Body of pancreas (tissue), 4 donors: ENCODE measurements around the gene ASPRV1. TPM values are rescaled to one million over a fixed set of nuclear protein-coding genes. Genes with fewer than 3 reads are reported as not detected.

ENCODE experiments used
- ATAC-seq: fragments of 150-250 bp; one replicate; pipeline ENCODE4 v1.9.1; 2016
- DNase-seq, 4 donors: peaks; one replicate each; pipeline ENCODE4 v3.0.0-alpha.2; 2019
- H3K27ac ChIP-seq, 4 donors: fragments of 200-600 bp; sonication (generic); 1 replicate in 3 of 4; 2 replicates in 1 of 4; pipeline versions ENCODE4 v1.5.1 to v1.6.1; 2016 to 2019; ENCODE audit warnings: mild to moderate bottlenecking in 1 of 4, mixed read lengths in 1 of 4, moderate library complexity in 1 of 4
- H3K27me3 ChIP-seq, 2 donors: fragments of 200-600 bp; sonication (generic); one replicate each; pipeline ENCODE4 v1.6.0; 2016; ENCODE audit warnings: mild to moderate bottlenecking in 1 of 2
- H3K36me3 ChIP-seq, 2 donors: fragments of 200-600 bp; sonication (generic); replicated peaks in 1 of 2; 2 replicates each; pipeline ENCODE4 v1.5.1; 2016; ENCODE audit warnings: low read depth in 2 of 2; ENCODE audit not compliant: insufficient read depth in 1 of 2
- H3K4me1 ChIP-seq: fragments of 200-600 bp; sonication (generic); one replicate; pipeline ENCODE4 v1.6.0; 2016
- H3K4me3 ChIP-seq, 2 donors: fragments of 200-600 bp; sonication (generic); 1 replicate in 1 of 2; 2 replicates in 1 of 2; pipeline ENCODE4 v1.5.1; 2016 to 2019
- H3K9me3 ChIP-seq, 3 donors: fragments of 200-600 bp; sonication (generic); 1 replicate in 2 of 3; 2 replicates in 1 of 3; pipeline ENCODE4 v1.5.1; 2016
- POLR2A ChIP-seq, 3 donors: fragments of 450-650 bp; IDR thresholded peaks; one replicate each; pipeline ENCODE4 v1.6.1; 2016; ENCODE audit warnings: antibody characterized with exemption in 3 of 3, mild to moderate bottlenecking in 2 of 3
- WGBS, 2 donors: methylation state at CpG; one replicate each; pipeline ENCODE4 v1.1.5; 2017; 5-methylcytosine and 5-hydroxymethylcytosine counted together
- intact Hi-C: fragments of 100-400 bp; cut with DNase I; formaldehyde crosslinking; loops from one replicate; pipeline ENCODE4 v1.15.1; 2023
- total RNA-seq, 2 donors: library from RNA; depleted of rRNA; stranded (reverse); fragments of >200 nt; gene quantifications; one replicate each; pipeline ENCODE4 v1.1.0, GENCODE V29; 2016
- TF ChIP-seq, protein P1 (sequence below), 7 experiments: fragments of 450-650 bp in 4 of 7; fragments of 200-600 bp in 3 of 7; sonication (generic) in 3 of 7; IDR thresholded peaks; one replicate each; pipeline ENCODE4 v1.5.1; 2016 to 2019; ENCODE audit warnings: antibody characterized with exemption in 7 of 7

Gene ASPRV1
- total RNA-seq, 2 donors from 2014 or later: 0.33 TPM; not detected in 1

DNA sequence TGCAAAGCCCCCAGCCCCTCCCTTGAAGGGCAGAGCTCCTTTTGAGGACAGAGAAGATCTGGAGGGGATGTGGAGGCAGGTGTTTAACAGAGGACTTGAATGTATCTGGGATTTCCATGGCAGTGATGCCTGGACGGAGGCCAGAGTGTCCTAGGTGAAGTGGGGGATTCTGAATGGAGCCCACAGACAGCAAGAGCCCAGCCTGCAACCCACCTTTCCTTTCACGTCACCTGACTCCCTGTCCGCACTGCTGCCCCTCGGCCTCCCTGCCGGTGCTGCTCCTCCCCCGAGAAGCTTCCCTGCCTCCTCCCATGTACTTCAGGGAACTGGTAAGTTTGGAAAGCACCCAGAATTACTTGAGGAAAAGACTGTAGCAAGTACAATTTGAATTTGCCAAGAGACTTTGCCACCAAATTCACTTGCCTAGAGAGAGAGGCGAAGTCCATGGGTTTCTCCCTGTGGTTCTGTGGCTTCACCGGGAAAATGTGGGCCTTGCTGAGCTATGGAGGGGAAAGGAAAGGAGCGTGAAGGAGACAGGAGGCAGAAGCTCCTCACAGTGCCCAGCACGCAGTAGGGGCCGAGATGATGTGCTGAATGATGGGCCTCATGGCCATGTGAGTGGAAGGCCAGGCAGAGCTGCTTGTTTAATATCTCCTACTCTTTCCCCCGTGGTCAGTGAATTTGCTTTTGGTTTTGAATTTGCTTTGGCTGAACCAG, 13.9 kb upstream of the ASPRV1 start:
- no peak overlapping the region for H3K4me3 ChIP-seq
- TF ChIP-seq, protein P1, sequence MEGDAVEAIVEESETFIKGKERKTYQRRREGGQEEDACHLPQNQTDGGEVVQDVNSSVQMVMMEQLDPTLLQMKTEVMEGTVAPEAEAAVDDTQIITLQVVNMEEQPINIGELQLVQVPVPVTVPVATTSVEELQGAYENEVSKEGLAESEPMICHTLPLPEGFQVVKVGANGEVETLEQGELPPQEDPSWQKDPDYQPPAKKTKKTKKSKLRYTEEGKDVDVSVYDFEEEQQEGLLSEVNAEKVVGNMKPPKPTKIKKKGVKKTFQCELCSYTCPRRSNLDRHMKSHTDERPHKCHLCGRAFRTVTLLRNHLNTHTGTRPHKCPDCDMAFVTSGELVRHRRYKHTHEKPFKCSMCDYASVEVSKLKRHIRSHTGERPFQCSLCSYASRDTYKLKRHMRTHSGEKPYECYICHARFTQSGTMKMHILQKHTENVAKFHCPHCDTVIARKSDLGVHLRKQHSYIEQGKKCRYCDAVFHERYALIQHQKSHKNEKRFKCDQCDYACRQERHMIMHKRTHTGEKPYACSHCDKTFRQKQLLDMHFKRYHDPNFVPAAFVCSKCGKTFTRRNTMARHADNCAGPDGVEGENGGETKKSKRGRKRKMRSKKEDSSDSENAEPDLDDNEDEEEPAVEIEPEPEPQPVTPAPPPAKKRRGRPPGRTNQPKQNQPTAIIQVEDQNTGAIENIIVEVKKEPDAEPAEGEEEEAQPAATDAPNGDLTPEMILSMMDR (IDR thresholded peaks at IDR 0.05): no peak
- TF ChIP-seq POLR2A (IDR thresholded peaks at IDR 0.05): no peak
- 86 to 89% methylated on average over 12 of the region's 12 CpGs for WGBS, 2 donors
- no peaks in the 10 kb centered on the region for H3K9me3 ChIP-seq
- DNase-seq (no peak), ATAC-seq (no peak)
- intact Hi-C loops: no loop called here
- no peaks in the 10 kb centered on the region for H3K27me3 ChIP-seq
- H3K36me3 ChIP-seq: no peaks in the 10 kb centered on the region
- H3K27ac ChIP-seq: no peak overlapping the region
- H3K4me1 ChIP-seq: no peaks in the 10 kb centered on the region

GRCh38 chr2:69973335-69973735, 11.9 kb upstream of the ASPRV1 start:
- TF ChIP-seq, protein P1 (IDR thresholded peaks at IDR 0.05): no peak
- no peak for TF ChIP-seq POLR2A (IDR thresholded peaks at IDR 0.05)
- intact Hi-C loops: no loop called here
- H3K27me3 ChIP-seq: no peaks in the 10 kb centered on the region
- no peak overlapping the region for H3K27ac ChIP-seq
- ATAC-seq (no peak), DNase-seq (no peak)
- WGBS, 2 donors: 68 to 73% methylated on average over 4 of the region's 4 CpGs
- no peak overlapping the region for H3K4me3 ChIP-seq
- no peaks in the 10 kb centered on the region for H3K4me1 ChIP-seq
- no peaks in the 10 kb centered on the region for H3K36me3 ChIP-seq
- H3K9me3 ChIP-seq: no peaks in the 10 kb centered on the region

- Histone ChIP-seq H3K27me3 (no peaks in the 10 kb centered on the region), H3K9me3 (no peaks in the 10 kb centered on the region), H3K4me3 (no peak overlapping the region), H3K36me3 (no peaks in the 10 kb centered on the region), H3K4me1 (no peaks in the 10 kb centered on the region), H3K27ac (no peak overlapping the region)
- intact Hi-C loops: no loop called here
- TF ChIP-seq, protein P1 (IDR thresholded peaks at IDR 0.05): no peak
- no peak for TF ChIP-seq POLR2A (IDR thresholded peaks at IDR 0.05)
- ATAC-seq (no peak), DNase-seq (no peak)
- WGBS, 2 donors: 100% methylated on average over 1 of the region's 1 CpG
Observed at GRCh38 chr2:69972822-69973221, 11.4 kb upstream of the ASPRV1 start.

DNA sequence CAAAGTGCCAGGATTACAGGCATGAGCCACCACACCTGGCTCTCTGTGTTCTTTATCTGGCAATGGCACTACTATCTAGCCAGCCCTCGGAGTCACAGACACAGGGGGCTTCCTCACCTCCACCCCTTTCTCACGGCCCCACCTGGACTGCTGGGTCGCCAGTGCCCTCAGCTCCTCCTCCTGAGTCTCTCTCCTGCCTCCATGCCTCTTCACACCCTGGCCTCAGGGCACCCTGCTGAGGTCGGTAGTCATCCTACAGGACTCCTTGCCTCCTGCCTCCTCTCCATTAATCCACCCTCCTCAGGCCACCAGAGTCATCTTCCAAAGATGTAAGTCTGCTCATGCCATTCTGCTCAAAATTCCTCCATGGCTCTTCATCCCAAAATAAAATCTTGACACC, 8.6 kb upstream of the ASPRV1 start:
- no peak for ATAC-seq
- Histone ChIP-seq H3K27me3 (no peaks in the 10 kb centered on the region), H3K4me1 (no peaks in the 10 kb centered on the region), H3K36me3 (no peaks in the 10 kb centered on the region), H3K9me3 (no peaks in the 10 kb centered on the region), H3K4me3 (no peak overlapping the region), H3K27ac (no peak overlapping the region)
- TF ChIP-seq, protein P1 (IDR thresholded peaks at IDR 0.05): no peak
- no peak for TF ChIP-seq POLR2A (IDR thresholded peaks at IDR 0.05)
- intact Hi-C loops: no loop called here
- no peak for DNase-seq
- 69 to 80% methylated on average over 4 of the region's 4 CpGs for WGBS, 2 donors
